Hematopoietic multipotent progenitor cell (in vitro differentiated cells): Measurements from ENCODE around the gene USP15. TPM values are rescaled to one million over a fixed set of nuclear protein-coding genes. Genes with fewer than 3 reads are reported as not detected.

ENCODE experiments used
- DNase-seq, 3 donors: peaks; one replicate each; pipeline ENCODE4 v3.0.0-alpha.2; 2011 to 2015; ENCODE audit warnings: low read depth in 2 of 3, low spot score in 2 of 3
- total RNA-seq: library from RNA; depleted of rRNA; stranded (reverse); fragments of >200 nt; gene quantifications from one replicate; pipeline ENCODE4 v1.2.3, GENCODE V29; 2012

The USP15 gene
- 106 TPM for total RNA-seq

DNA sequence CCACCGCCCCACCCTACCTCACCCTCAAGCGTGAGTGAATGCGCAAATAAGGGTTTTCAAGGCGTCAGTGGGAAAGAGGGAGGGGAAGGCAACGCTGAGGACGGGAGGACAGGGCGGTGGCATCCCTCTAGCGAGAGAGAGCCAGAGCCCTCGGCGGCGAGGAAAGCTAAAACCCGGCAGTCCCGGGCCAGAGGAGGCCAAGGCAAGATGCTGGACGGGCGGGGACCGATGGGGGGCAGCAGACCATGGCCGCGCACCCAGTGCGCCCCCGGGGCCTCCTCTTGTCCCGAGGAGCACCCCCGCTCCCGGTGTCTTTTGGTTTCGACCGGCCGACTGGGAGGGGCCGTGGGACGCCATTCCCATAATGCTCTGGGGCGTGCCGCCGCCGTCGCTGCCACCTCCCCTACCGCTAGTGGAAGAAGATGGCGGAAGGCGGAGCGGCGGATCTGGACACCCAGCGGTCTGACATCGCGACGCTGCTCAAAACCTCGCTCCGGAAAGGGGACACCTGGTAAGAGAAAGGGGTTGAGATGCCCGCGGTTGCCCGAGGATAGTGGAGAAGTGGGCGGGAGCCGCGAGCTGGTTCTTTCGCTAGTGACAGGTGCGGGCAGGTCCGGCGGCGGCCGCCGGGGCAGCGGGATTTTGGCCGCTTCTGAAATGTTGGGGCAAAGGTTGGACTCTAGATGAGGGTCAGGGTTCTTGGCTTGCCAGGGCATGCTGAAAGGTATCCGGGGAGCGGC is at the start of gene USP15:
USP15 (plus strand) TSS at position 412 of the 740 bp plus-strand sequence; CDS start at position 423, 11 bp downstream.
- DNase-seq, result peak; percentile 86 to 99 (median 99)

GRCh38 chr12:62210422-62210821 is 49.8 kb upstream of the USP15 start:
- DNase-seq, result peak in 2 of 3 donors; percentile 42 to 60

DNA sequence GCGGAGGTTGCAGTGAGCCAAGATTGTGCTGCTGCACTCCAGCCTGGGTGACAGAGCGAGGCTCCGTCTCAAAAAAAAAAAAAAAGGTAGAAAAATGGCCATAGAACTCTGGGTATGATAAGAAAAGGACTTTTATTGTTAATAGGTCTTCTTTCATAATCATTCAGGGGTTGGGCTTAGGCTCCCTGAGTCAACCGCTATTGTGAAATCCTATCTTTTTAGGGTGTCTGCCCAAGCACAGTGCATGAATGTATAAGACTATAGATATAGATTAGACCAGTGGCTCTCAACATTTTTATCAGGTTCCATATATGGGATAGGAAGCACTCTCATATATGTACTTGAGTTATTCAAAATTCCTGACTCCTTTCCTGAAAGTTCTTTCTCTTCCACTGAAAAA is 48.7 kb upstream of the USP15 start:
- DNase-seq, result no peak

DNA sequence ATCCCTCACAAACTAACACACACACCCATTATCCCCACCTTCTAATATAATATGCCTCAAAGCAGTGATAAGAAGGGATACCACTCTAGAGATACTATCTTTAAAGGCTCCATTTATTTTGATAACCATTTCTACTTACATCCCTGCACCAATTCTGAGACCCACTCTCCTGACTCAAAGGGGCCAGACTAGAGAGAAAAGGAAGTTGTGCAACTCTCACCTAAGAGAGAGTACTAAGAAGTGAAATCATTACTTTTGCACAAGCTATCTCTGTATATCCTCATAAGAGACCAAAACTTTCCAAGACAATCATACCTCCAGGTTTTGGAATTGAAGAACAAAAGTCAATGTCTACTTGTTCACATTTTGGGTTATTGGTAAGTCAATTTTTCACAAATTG is 45.4 kb upstream of the USP15 start:
- DNase-seq, result peak in 2 of 3 donors; percentile 9 to 22

DNA sequence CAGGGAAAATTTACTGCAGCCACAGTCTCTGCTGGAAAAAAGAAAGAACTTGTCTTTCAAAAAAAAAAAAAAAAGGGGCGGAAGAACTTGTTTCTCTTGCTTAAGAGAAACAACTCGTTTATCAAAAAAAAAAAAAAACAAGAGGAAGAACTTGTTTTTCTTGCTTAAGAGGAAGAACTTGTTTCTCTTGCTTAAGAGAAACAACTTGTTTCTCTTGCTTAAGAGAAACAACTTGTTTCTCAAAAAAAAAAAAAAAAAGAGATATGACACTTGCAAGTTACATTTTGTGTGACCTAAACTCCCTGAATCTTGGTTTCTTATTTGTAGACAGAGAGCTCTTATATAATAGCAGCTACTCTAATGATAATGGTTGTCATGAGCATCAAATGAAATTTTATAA is 44.7 kb upstream of the USP15 start:
- peak in 1 of 3 donors; percentile 47 for DNase-seq

- no peak for DNase-seq
These were observed 42.6 kb upstream of the USP15 start for GRCh38 chr12:62217466-62218194.

- no peak for DNase-seq
These were observed 39.1 kb upstream of the USP15 start for GRCh38 chr12:62221107-62221506.

DNA sequence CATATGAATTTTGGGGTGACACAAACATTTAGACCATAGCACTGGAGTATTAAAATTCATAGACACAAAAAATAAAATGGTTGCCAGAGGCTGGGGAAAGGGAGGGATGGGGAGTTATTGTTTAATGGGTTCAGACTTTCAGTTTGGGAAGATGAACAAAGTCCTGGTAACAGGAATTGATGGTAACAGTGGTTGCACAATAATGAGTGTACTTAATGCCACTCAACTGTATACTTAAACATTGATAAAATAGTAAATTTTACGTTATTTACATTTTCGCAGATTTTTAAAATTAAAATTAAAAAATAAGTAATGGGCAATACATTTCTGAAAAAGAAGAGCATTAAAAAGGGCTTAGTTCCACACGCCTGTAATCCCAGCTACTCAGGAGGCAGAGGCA is 35.6 kb upstream of the USP15 start:
- DNase-seq, result no peak

GRCh38 chr12:62227091-62227490 is 33.1 kb upstream of the USP15 start:
- no peak for DNase-seq

GRCh38 chr12:62230652-62231051 is 29.6 kb upstream of the USP15 start:
- DNase-seq, result no peak

DNA sequence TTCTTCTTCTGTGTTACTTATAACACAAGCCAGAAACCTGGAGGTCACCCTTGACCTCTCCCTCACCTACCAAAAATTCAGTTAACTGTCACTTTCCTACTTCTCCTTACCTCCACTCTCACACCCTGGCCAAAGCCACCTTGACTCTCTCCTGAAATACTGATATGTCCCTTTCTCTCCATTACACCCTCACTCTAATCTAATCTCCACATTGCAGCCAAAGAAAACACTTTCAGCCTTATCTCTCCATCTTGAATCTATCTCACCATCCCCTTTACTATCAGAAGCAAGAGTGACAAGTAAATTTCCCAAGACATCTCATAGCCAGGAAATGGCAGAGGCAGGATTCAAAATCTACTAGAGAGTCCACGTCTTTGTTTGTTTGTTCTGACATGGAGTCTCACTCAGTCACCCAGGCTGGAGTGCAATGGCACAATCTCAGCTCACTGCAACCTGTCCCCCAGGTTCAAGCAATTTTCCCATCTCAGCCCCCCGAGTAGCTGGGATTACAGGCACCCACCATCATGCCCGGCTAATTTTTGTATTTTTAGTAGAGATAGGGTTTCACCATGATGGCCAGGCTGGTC is 28.0 kb upstream of the USP15 start:
- no peak for DNase-seq

- DNase-seq, result no peak
These were observed 26.4 kb upstream of the USP15 start for GRCh38 chr12:62233805-62234204.

DNA sequence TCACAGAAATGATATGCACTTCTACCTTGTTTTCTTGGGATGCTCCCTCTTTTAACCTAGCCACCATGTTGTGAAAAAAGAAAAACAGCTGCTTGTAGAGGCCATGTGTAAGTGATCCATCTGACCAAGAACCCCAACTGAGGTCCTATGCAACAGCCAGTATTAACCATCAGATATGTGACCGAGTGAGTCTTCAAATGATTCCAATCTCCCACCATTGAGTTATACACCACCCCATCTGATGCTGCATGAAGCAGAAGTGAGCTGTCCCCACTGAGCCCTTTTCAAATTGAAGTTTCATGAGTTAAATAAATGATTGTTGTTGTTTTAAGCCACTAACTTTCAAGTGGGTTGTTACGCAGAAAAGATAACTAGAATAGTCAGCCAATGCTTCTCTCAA is 20.6 kb upstream of the USP15 start:
- no peak for DNase-seq

DNA sequence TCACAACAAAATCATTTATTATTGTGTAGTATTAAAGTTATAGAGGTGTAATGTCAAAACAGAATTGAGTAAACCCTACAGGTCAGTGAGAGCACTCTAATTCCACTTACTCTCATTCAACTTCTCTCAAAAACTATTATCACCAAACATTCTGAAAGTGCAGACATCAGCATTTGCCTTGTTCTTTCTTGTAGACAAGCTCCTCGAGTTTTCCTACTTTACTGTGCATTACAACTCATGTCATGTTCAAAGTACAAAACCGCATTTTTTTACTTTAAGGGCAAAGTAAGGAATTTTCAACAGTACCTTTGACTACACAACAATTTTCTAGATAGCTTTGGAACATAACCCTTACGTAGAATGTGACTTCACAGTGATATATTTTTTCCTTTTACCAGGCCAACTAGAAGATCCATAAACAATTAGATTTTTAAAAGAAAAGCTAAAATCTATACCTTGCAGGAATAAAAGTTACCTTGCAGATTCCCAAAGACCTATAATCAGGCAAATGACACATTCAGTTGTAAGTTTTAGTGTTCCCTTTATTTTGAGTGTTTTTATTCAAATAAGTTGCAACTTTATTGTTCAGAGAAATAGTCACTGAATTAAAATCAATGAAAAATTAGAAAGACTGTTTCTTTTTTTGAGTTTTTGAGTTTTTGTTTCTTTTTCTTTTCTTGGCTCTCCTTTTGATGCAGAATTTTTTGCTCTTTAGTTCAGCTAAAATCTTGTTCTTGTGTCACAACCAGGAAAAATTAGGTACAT is 12.7 kb upstream of the USP15 start:
- no peak for DNase-seq

DNA sequence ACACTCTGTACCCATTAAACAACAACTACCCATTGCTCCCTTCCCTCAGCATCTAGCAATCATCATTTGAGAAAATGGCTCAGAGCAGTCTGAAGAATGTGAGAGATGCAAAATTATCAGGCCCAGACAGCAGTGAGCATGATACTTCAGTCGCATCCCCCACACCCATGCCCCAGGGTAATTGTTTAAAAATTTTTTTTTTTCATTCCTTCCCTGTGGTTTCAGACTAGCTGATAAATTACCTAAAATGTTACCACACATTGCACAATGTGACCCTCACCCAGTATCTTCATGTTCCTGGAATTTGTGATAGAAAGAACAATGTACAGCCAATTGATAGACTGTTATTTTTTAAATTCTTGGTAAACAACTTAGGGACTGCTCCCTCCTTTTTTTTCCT is 11.3 kb upstream of the USP15 start:
- DNase-seq, result no peak

- DNase-seq, result no peak
These were observed 10.8 kb upstream of the USP15 start for GRCh38 chr12:62249419-62249818.

DNA sequence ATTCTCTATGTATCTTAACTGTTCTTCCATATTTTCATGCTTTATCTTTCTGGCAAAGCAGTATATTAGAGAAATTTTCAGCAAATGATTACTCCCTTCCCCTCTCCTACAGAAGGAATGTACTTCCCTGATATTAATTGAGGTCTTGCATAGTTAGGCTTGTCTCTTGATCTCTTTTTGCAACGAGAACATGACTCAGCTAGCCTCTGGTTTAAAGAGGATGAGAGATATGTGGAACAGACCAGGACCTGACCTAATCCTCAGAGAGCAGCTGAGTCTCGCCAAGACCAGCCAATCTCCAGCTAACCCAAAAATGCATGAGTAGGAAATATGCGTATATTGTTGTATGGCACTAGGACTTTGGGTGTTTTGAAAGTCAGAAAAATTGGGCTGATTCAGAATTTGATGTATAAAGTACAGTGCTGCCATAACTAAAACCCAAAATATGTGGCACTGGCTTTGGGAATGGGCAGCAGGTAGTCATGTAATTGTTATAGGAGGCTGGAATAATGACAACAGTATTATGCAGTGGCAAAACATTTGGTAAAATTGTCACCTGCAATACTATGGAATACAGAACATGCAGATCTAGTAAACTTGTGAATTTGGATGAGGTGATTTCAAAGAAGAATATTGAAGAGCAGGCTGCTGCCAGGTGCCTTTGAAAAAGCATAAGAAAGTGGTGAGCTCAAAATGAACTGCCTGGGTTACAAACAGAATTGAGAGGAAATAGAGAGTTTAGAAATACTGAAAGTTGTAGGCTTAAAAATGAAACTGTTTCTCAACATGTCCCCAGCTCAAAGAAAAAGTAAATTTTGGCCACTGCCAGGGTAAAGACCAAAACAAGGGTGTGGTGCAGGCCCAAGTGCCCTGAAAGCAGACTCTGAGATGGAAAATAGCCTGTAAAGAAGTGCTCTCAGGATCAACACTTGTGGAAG is 9.3 kb upstream of the USP15 start:
- no peak for DNase-seq

DNA sequence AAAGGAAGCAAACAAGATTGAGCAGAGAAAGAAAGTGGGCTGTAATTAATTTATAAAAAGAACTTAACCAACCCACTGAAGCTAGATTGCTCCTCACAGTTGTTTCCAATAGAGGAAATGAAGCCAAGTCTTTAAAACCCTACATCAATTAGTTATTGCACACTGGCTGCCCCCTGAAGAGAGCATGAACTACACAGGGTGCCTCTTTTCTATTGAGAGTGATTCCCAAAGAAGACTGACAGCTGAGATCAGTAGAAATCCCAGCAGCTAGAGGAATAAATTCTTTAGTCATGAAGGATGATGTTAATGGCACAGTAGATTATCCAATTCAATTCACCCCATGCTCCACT is 8.6 kb upstream of the USP15 start:
- no peak for DNase-seq

DNA sequence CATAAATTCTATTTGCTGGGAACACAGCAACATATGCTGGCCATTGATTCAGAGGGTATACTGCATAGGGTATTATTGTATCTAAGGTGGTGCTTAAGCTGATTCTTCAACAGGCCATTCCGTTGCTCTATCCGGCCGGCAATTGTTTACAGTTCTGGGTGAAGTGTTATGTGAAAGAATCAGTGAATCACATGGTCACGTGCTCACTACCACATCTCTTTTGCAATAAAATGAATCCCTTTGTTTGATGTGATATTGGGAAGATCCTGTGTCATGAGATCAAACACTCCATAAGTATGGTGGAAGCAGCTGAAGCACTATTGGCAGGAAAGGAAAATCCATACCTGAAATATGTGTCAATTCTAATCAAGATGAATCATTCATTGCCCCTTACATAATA is 7.6 kb upstream of the USP15 start:
- DNase-seq, result no peak

GRCh38 chr12:62254967-62255366 is 5.2 kb upstream of the USP15 start:
- no peak for DNase-seq
